NCI-H1105 treated with DMSO at 0.1 percent for 48 hours (cell line): ENCODE measurements around the gene LPIN2.

Experiments used
- DNase-seq: peaks from one replicate; lab custom pipeline; 2025; lab: John Stamatoyannopoulos, UW

Gene LPIN2

DNA sequence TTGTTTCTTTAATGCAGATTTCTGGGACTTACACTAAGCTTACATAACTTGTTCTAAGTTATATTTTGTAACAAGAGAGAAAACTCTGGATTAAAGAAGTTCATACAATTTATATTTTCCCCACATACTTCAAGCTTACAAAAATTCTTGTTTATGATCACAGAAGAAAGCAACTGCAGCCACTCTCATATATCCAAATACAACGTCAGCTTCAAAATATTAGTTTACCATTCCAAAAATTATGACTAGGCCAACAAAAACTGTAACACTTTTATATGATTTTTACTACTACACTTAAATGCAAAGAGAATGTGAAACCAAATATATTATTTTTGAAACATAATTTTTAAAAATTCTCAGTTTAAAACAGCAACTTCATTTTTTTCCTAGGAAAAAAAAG, 30.9 kb downstream of the LPIN2 start:
- DNase-seq = no peak

DNA sequence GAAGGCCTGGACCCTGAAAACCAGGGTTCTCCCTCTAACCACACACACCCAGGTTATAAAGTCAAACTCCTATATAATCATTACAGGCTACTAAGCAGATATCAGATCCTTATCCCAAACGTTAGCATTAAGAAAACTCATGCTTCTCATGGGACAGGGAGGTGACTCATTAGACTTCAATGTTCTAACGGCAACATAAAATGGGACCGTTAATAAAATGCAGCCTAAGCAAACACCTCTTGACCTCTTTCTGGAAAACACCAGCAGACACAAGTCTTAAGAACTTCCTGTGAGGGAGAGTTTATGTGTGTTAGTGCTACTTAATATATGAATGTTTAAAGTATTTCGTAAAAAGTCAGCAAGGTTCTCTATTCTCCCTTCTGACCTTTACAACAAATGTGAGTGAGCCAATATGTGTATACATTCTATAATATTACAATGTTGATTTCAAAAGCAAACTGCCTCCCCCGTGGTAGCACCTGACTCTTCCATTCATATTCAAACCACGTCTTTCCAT, 31.7 kb downstream of the LPIN2 start:
- DNase-seq = no peak

DNA sequence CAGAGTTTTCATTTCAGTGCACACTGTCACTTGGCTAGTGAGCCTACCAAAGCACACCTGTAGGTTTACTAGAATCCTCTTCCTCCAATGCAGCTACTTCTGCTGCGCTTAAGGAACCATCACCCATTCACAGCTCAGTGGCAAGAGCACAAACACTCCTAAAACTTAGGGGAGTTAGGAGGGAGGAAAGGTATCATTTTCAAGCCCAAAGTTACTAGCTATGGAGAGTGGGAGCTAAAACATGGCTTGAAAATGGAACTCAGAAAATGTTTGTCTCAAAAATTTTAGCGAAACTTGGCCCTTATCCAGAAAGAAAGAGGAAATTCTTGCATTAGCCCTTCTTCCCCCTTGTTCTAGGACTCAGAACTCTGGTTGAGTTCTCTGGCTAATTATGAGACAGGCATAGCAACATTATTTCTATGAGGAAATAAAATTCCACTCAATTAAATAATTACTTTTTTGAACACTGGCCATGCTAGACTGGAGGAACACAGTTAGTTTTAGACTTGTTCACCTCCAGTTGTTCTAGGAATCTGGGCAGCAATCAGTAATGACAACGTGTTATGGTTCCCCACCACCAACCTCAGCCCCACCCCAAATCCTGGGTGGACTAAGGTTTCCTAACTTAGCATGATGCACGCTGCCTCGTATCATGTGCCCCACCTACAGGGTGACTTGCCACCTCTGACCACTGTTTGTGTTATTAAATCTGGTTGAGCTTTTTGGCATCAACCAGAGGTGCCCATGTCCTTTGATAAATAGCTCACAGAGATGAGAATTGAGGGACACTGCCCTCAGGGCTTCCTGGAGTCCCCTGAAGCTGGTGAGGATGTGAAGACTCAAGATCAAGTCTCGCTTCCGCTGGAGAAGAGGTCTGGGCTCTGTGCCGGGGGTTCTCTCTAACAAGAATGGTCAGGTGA, 32.8 kb downstream of the LPIN2 start:
- DNase-seq = no peak

DNA sequence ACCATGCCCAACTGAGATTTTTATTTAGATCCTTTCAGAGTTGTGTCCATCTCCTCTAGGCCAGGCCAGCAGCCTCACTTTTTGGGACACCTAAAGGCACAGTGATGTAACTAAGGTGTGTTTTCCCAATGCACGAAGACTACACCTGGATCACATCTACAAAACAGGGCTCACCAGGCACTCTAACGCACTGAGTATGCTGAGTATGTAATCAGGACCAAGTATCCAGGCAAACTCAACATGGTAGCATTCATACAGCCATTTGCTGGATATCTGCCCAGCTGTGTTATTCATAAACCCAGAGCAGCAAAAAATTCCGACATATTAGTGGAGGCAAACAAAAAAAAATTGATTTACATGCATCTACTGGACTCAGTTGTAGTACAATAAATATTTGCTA, 33.8 kb downstream of the LPIN2 start:
- no peak for DNase-seq

DNA sequence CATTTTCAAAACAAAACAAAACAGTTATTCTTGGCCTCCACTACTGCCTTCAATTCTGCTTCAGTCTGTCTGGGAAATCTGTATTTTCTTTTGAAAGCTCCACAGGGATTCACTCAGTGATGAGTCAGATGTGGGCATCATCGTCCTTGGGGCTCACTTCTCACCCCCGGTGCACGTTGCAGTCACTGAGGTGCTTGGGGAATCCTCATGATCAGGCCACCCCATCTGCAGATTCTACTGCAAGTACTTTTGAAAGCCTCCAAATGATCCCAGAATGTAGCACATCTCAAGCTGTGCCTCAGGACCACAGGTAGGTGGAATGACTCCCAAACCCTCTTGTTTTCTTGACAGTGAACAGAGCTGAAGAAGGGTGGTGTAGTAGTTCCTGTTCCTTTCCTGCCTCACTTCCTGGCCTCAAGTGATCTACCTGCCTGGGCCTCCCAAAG, 34.3 kb downstream of the LPIN2 start:
- no peak for DNase-seq

DNA sequence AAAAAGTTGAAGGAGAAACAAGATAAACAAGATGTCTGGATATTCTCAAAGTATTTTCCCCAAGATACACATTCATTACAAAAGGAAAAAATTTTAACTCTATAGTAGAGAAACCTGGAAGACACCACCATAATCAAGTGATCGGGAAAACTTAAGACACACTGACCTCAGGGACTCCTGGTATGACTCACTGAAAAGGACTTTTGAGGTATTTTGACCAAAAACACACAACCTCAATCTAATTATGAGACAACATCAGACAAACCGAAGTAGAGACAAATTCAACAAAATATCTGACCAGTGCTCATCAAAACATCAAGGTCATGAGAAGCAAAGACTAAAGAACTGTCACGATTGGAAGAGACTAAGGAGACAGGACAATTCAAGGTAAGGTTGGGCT, 34.7 kb downstream of the LPIN2 start:
- no peak for DNase-seq

DNA sequence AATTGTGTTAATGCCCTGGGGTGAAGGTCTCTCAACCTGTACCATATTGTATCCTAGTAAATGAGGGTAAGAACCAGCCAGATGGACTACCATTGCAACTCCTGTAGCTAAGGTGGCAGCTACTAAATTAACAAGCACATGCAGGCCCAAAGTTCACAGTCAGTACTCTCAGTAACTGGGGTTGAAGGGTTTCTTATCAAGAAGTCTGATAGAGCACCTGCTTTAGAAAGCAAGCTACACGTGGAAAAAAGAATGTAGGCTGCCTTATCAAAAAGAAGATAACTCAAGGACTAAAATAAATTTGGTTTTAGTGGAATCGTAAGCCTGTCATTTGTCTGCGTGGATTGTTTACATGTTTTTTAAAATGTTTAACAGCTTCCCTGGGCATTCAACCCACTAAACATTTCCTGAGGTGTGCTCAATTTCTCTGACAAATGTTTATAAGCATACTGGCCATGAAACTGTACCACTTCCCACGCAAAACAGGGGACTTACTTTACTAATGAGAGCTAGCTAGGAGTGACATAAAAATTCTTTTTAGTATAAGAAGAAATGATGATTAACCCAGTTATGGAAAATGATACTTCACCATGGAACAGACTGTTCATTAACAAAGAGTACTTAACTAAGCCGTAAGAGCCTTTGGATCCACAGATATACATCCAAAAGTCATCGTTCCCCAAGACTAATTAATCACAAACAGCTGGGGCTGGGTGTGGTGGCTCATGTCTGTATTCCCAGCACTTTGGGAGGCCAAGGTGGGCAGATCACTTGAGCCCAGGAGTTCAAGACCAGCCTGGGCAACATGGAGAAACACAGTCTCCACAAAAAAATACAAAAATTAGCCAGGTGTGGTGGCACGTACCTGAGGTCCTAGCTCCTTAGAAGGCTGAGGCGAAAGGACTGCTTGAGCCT, 36.5 kb downstream of the LPIN2 start:
- DNase-seq = no peak

DNA sequence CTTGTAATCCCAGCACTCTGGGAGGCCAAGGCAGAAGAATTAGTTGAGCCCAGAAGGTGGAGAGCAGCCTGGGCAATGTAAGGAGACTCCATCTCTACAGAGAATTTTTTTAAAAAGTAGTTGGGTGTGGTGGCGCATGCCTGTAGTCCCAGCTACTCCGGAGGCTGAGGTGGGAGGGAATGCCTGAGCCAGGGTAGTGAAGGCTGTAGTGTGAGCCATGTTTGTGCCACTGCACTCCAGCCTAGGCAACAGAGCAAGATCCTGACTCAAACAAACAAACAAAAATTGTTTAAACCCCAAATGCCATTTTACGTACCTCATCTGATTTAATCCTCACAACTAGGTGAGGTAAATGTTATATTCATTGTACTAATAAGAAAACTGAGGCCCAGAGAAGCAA, 38.2 kb downstream of the LPIN2 start:
- DNase-seq = no peak

DNA sequence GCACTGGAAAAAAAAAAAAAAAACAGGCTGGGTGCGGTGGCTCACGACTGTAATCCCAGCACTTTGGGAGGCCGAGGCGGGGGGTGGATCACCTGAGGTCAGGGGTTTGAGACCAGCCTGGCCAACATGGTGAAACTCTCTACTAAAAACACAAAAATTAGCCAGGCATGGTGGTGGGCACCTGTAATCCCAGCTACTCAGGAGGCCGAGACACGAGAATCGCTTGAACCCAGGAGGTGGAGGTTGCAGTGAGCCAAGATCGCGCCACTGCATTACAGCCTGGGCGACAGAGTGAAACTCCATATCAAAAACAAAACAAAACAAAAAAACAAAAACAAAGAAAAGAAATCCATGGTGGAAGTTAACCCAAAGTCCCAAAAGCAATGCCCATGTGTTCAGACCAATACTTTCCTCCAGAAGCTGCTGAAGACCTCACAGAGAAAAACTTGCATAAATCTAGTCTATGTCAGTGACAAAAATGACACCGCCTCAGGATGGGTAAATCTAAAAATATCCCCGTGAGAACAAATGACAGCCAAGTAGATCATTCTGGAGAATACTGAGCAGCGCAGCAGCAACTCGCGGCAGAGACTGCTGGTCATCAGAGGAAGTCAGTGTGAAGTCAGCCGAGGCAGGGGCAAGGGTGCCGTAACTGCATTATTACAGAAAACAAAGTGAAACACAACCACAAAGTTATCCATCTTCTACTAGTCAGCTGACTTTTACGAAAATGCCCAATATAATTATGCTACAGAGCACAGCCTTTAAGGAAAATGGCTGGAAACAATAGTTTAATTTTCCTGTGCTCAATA, 41.0 kb downstream of the LPIN2 start:
- no peak for DNase-seq

DNA sequence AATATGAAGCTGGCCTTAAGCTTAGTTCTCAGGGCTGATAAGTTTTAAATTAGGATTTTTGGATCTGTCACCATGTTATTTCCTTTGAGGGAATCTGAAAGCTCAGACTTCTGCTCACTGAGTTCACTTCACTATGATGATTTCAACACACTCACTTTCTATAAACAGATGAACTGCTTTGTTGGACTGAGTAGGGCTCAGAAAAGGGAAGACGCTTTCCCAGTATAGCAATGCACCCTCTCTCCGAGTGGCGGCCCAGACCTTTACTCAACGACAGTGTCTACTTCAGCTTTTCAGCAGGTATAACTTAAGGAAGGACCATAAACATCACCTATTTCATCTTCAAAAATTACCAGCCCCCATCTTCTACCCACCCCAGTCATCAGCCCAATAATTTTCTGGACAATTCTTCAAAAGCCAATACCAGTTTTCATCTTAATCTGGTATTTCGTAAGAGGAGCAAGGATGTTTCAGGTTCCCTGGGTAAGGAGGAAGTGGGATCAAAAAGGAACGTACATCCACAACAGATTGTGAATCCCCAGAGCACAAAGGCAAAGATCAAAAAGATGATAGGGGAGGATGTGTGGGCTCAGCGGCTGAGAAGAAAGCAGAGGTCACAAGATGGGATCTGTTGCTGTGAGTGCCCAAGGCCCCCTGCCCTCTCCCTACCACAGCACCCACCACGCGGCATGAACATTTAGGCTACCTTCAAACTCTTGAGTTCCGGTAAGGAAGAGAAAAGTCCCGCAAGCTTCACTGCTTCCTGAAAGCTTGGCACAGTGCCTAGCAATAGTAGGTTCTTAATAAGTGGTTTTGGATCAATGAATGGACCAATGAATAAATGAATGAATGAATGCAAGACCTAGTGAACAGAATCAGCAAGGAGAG, 41.9 kb downstream of the LPIN2 start:
- DNase-seq = no peak

DNA sequence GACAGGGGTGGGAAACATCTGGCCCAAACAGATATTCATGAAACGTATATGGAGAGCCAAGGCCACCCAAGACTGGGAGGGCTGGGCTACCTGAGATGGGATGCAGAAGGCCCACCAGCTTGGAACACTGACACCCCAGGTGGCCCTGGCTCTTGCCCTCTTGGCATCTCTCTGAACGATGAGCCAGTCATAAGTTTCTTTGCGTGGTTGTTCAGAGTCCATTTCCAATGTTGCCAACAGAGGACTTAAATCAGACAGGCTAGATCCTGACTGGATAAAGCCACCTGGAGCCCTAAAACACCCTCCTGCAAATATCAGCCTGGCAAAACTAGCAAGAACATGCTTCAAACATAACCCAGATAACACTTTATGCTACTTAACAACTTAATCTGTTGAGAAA, 42.6 kb downstream of the LPIN2 start:
- no peak for DNase-seq

DNA sequence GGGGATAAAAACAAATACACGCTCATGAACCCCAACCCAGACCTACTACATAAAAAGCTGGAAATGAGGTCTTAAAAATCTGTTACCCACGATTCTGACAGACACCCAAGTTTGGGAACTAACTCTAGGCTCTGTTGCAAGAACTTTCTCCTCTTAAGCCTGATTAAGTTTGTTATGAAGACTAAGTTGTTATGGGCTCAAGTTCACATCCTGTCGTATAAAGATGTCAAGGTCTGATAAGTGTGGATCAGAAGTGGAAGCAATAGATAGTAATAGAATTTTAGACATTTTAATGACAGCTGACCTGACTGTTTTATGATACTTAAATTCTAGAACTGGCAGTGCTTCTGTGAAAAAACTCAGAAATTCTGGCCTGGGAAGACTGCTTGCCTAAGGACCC, 43.2 kb downstream of the LPIN2 start:
- no peak for DNase-seq

DNA sequence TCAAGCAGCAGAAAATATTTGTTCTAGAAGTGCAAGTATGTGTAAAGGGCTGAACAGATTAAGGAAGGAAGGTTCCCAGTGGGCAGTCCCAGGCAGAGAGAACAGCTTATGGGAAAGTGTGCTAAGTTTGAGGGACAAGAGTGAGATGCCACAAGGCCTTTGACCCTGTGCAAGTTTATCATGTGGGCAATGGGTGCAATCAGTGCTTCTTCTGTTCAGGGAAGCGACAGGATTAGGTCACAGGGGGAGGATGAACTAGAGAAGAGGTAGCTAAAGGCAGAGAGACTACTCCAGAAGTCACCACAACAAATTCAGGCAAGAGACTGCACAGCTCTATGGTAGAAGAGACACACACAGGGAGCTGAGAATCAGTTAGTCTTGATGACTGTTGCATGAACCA, 44.3 kb downstream of the LPIN2 start:
- DNase-seq = no peak

DNA sequence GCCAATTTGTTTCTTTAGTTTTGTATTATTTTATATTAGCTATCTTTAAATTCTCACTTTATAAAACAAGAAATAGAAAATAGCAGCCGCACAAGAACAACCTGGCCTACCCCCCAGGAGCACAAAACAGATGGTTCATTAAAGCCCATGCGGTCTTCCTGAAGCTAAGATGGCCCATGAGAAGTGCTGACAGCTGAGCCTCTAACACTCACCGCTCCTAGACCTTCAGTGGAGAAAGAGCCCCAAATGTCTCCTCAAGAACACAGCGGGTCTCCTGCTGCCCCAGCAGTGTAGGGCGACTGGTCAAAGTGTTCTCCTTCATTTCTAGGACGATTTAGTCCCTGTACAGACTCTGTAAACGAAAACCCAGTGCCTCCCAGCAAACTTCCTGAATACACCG, 45.1 kb downstream of the LPIN2 start:
- no peak for DNase-seq

DNA sequence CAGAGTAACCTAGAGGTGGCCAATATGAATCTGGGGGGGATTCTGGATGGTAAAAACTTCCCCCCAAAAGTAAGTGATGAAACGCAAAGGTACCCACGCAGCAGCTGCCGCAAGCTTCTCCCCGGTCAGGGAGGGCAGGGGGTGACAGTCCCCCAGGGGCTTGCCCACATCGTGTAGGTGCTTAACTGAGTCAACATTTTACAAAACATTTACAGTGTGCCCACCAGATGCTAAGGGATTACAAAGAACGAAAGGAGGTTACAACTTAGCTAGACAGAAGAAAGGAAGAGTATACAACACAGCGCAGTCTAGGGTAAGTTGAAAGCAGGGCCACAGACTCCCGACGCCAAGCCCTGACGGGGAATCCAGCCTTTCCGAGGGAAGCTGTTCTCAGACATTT, 45.6 kb downstream of the LPIN2 start:
- DNase-seq = no peak

DNA sequence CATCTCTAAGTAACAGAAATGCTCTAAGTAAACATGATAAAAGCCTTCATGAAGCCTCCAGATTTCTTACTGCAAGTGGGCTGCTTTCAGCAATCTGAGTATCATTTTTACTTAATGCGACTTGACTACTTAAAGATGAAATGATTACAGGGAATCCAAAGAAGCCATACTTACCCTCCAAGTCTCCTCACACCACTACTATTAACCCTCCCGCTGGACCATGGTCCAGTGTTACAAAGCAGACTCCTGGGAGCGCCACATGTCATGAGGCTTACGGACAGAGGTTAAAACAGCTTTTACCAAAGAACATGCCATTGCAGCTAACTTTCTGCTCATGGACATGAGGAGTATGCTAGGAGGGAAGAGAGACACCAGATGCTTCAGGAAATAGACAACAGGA, 46.4 kb downstream of the LPIN2 start:
- DNase-seq = no peak

DNA sequence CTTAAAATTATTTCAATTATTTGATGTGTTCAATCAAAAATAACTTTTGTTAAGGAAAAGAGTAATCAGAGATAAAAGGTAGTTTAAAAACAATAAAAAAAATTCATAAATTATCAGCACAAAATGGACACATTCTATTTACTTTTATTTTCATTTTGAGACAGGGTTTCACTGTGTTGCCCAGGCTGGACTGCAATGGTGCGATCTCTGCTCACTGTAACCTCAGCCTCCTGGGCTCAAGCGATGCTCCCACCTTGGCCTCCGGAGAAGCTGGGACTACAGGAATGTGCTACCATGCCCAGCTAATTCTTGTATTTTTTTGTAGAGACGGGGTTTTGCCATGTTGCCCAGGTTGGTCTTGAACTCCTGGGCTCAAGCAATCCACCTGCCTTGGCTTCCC, 47.1 kb downstream of the LPIN2 start:
- DNase-seq = no peak

DNA sequence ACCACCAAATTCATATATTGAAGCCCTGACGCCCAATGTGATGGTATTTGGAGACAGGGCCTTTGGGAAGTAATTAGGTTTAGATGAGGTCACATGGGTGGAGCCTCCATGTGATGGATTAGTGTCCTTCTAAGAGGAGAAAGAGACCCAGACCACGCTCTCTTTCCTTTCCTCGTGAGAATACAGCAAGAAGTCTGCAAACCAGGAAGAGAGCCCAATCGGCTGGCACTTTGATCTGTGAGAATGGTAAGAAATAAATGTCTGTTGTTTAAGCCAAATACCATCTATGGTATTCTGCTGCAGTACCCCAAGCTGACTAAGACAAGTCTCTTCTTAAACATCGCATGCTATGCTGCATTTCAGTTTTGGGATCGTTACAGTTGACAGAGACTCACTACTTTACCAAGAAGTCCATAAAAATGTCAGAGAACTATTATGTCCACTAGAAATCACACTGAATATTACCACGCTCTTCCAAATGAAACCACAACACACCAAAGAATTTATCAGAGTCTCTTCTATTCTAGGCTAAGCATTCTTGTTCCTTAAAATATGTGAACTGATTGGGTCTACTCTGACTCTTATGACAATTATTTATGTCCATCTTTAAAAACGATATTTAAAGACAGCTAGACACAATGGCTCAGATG, 48.5 kb downstream of the LPIN2 start:
- no peak for DNase-seq
